Measurements from ENCODE around the gene FHOD1. TPM values are rescaled to one million over a fixed set of nuclear protein-coding genes. Genes with fewer than 3 reads are reported as not detected.

Gene FHOD1
- polyA plus RNA-seq, 2 of the 4 experiments (the other 2 are of a cell fraction): 16.1 to 33.6 TPM

DNA sequence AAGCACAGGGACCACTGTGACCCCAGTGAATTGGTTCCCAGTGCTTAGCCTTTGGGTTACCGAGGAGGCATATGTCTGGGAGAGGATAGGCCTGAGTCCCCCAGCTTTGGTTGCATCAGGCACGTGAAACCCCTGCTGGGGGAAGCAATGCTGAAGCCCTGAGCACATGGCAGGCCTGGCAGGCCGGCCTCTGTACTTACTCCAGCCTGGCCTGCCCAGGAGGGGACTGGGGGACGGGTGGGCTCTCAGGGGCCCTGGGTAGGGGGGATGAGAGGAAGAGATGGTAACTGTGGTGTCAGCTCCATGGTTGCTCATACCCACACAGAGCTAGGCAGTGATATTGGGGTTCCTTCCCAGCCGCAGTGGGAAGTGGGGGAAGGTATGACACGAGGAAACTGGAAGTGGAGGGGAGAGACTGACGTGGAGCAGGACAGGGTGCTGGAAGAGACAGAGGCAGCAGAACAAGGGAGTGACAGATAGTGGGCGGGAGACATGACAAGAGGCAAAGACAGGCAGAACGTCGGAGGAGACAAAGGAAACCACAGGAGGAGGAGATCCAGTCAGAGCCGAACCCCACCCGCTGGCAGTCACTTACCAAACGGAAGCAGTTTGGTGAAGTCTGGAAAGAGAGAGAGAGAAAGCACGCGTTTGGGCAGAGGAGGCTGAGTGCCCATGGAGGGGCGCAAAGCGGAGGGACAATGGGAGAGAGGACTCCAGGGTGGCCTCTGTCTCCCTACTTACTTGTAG lies 11.3 kb downstream of the FHOD1 start:
- no peak; a peak in 1 of 6 replicates for ATAC-seq
- Histone ChIP-seq H3K4me1 (peaks cover 13% of the 10 kb centered on the region), H3K9me3 (no peaks in the 10 kb centered on the region), H3K4me2 (no peak overlapping the region), H3K4me3 (no peak overlapping the region), H3K27ac (no peak overlapping the region; a peak in 1 of 6 replicates)
- TF ChIP-seq FOSL2 (IDR thresholded peaks at IDR 0.05) (no peak), FOSL2 (CRISPR knock-in tag; IDR thresholded peaks at IDR 0.05) (no peak), POLR2A (IDR thresholded peaks at IDR 0.05; ENCODE audit: low read length) (no peak), CHD2 (IDR thresholded peaks at IDR 0.05; ENCODE audit: low read length, partially characterized antibody) (no peak), SMC3 (IDR thresholded peaks at IDR 0.05) (no peak), EP300 (IDR thresholded peaks at IDR 0.05) (no peak), RARB (CRISPR knock-in tag; IDR thresholded peaks at IDR 0.05) (no peak), KDM1A (IDR thresholded peaks at IDR 0.05; ENCODE audit: low read depth) (no peak), HDAC2 (IDR thresholded peaks at IDR 0.05) (no peak), ZFP36 (IDR thresholded peaks at IDR 0.05; ENCODE audit: borderline replicate concordance, partially characterized antibody) (no peak), EHMT2 (IDR thresholded peaks at IDR 0.05; ENCODE audit: low read depth) (no peak), EHF (CRISPR knock-in tag; IDR thresholded peaks at IDR 0.05) (no peak), MAFK (IDR thresholded peaks at IDR 0.05; ENCODE audit: partially characterized antibody) (no peak), ZNF302 (CRISPR knock-in tag; IDR thresholded peaks at IDR 0.05) (no peak), MYC (IDR thresholded peaks at IDR 0.05; ENCODE audit: borderline replicate concordance, low read length) (no peak), RCOR1 (IDR thresholded peaks at IDR 0.05; ENCODE audit: low read depth, low read length) (no peak), CBX2 (IDR thresholded peaks at IDR 0.05; ENCODE audit: borderline replicate concordance, low read depth) (no peak), CBX8 (IDR thresholded peaks at IDR 0.05) (no peak)
- TF ChIP-seq, protein P1, sequence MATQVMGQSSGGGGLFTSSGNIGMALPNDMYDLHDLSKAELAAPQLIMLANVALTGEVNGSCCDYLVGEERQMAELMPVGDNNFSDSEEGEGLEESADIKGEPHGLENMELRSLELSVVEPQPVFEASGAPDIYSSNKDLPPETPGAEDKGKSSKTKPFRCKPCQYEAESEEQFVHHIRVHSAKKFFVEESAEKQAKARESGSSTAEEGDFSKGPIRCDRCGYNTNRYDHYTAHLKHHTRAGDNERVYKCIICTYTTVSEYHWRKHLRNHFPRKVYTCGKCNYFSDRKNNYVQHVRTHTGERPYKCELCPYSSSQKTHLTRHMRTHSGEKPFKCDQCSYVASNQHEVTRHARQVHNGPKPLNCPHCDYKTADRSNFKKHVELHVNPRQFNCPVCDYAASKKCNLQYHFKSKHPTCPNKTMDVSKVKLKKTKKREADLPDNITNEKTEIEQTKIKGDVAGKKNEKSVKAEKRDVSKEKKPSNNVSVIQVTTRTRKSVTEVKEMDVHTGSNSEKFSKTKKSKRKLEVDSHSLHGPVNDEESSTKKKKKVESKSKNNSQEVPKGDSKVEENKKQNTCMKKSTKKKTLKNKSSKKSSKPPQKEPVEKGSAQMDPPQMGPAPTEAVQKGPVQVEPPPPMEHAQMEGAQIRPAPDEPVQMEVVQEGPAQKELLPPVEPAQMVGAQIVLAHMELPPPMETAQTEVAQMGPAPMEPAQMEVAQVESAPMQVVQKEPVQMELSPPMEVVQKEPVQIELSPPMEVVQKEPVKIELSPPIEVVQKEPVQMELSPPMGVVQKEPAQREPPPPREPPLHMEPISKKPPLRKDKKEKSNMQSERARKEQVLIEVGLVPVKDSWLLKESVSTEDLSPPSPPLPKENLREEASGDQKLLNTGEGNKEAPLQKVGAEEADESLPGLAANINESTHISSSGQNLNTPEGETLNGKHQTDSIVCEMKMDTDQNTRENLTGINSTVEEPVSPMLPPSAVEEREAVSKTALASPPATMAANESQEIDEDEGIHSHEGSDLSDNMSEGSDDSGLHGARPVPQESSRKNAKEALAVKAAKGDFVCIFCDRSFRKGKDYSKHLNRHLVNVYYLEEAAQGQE (IDR thresholded peaks at IDR 0.05): no peak
- TF ChIP-seq, protein P2, sequence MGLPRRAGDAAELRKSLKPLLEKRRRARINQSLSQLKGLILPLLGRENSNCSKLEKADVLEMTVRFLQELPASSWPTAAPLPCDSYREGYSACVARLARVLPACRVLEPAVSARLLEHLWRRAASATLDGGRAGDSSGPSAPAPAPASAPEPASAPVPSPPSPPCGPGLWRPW (IDR thresholded peaks at IDR 0.05): no peak
- DNase-seq (ENCODE audit: low read depth in 1 of 2, low spot score in 1 of 2): no peak
- WGBS (ENCODE audit: missing lambda C conversion rate): 87% methylated on average over 15 of the region's 17 CpGs
- POLR2A ChIA-PET: interaction anchor here (0.5 to 3.1 kb wide), 4 partner anchors 8 to 32 kb away, joined by 3 to 20 read pairs (median 3); partner anchors contain the start of genes FHOD1 and TMEM208
- FAIRE-seq: no peak
- CTCF ChIA-PET: interaction anchor here (0.6 to 14.1 kb wide), 3 partner anchors 9 to 192 kb away, joined by 3 to 138 read pairs (median 5); partner anchors contain the start of genes FHOD1, SLC9A5 and TMEM208

DNA sequence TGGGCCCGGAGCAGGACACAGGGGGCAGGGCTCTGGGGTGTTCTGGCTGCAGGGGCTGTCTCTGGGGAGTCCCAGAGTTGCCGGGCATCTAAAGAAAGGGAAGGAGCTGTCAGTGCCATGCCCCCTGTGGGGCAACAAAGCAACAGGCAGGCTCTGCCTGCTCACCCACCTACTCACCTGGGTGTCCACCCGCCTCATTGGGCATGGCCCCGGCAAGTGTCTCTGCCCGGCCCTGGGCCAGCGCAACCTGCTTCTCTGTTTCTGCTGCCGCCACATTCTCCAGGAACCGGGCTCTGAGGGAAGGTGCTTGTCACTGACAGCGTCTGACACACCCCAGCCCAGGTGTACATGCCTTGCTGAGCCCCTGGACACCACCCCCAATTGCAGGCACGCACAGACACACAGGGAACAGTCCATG lies 13.1 kb downstream of the FHOD1 start:
- H3K4me3 ChIP-seq: no peak overlapping the region
- FAIRE-seq (no peak), ATAC-seq (0 out of 6 replicates have a peak, but pooled peaks of 1 of the 2 experiments have one; percentile 1), DNase-seq (ENCODE audit: low read depth in 1 of 2, low spot score in 1 of 2) (no peak)
- WGBS (ENCODE audit: missing lambda C conversion rate): 94% methylated on average over 8 of the region's 10 CpGs
- no peak overlapping the region for H3K4me2 ChIP-seq
- H3K9me3 ChIP-seq: no peaks in the 10 kb centered on the region
- H3K4me1 ChIP-seq: no peaks in the 10 kb centered on the region
- H3K27ac ChIP-seq: no peak overlapping the region
- POLR2A ChIA-PET: no interaction called here
- CTCF ChIA-PET: interaction anchor here (14.1 kb wide), 1 partner anchor 11 kb away, joined by 138 read pairs; the partner anchor contains the start of genes FHOD1 and SLC9A5
- TF ChIP-seq MAZ (IDR thresholded peaks at IDR 0.05; ENCODE audit: borderline replicate concordance, low read depth, low read length): no peak
- no peak for TF ChIP-seq ELK1 (IDR thresholded peaks at IDR 0.05; ENCODE audit: low read depth, low read length)
- TF ChIP-seq EP300 (IDR thresholded peaks at IDR 0.05): no peak
- no peak for TF ChIP-seq MYC (IDR thresholded peaks at IDR 0.05; ENCODE audit: borderline replicate concordance, low read length)
- TF ChIP-seq CHD2 (IDR thresholded peaks at IDR 0.05; ENCODE audit: low read length, partially characterized antibody): no peak
- no peak for TF ChIP-seq ZSCAN20 (CRISPR knock-in tag; IDR thresholded peaks at IDR 0.05)
- TF ChIP-seq, protein P2 (IDR thresholded peaks at IDR 0.05): no peak
- no peak for TF ChIP-seq USF2 (IDR thresholded peaks at IDR 0.05)
- no peak for TF ChIP-seq TP53 (CRISPR knock-in tag; IDR thresholded peaks at IDR 0.05)
- TF ChIP-seq ZNF302 (CRISPR knock-in tag; IDR thresholded peaks at IDR 0.05): no peak
- no peak for TF ChIP-seq RARB (CRISPR knock-in tag; IDR thresholded peaks at IDR 0.05)
- TF ChIP-seq, protein P3, sequence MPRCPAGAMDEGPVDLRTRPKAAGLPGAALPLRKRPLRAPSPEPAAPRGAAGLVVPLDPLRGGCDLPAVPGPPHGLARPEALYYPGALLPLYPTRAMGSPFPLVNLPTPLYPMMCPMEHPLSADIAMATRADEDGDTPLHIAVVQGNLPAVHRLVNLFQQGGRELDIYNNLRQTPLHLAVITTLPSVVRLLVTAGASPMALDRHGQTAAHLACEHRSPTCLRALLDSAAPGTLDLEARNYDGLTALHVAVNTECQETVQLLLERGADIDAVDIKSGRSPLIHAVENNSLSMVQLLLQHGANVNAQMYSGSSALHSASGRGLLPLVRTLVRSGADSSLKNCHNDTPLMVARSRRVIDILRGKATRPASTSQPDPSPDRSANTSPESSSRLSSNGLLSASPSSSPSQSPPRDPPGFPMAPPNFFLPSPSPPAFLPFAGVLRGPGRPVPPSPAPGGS (IDR thresholded peaks at IDR 0.05): no peak
- no peak for TF ChIP-seq HOXB5 (CRISPR knock-in tag; IDR thresholded peaks at IDR 0.05)
- TF ChIP-seq RAD21 (conservative IDR thresholded peaks at IDR 0.05 in 1 of 2, IDR thresholded peaks at IDR 0.05 in 1 of 2): no peak
- no peak for TF ChIP-seq HEYL (CRISPR knock-in tag; IDR thresholded peaks at IDR 0.05)
